HepG2 (cell line): Measurements from ENCODE around the gene MST1. TPM values are rescaled to one million over a fixed set of nuclear protein-coding genes. Genes with fewer than 3 reads are reported as not detected.
A peak's percentile ranks its signal among the peaks of the same experiment; 100 is the strongest.

Experiments used
- KDM5B ChIP-seq: sonication (generic); formaldehyde crosslinking; IDR thresholded peaks from 2 replicates; pipeline ENCODE4 v1.4.0; 2020; ENCODE audit warnings: missing genetic modification reagents, mild to moderate bottlenecking, borderline replicate concordance
- PHF21A ChIP-seq: sonication (generic); formaldehyde crosslinking; IDR thresholded peaks from 2 replicates; pipeline ENCODE4 v1.5.0; 2020; ENCODE audit warnings: mild to moderate bottlenecking, missing genetic modification reagents
- POLR2G ChIP-seq: fragments of 200-400 bp; formaldehyde crosslinking; IDR thresholded peaks from 2 replicates; pipeline ENCODE4 v1.6.1; 2018; ENCODE audit warnings: mild to moderate bottlenecking, low read depth, low read length, moderate library complexity
- TBX3 ChIP-seq: fragments of 450-650 bp; IDR thresholded peaks from 2 replicates; pipeline ENCODE4 v1.6.1; 2017; ENCODE audit warnings: antibody characterized with exemption, mild to moderate bottlenecking, inconsistent platforms, borderline replicate concordance
- YY1 ChIP-seq: IDR thresholded peaks from 2 replicates; pipeline ENCODE4 v1.6.1; 2011; ENCODE audit warnings: low read length, low read depth, moderate library complexity, mild to moderate bottlenecking; ENCODE audit not compliant: insufficient read depth, insufficient replicate concordance
- ZNF687 ChIP-seq: sonication (generic); formaldehyde crosslinking; IDR thresholded peaks from 2 replicates; pipeline ENCODE4 v1.5.1; 2020; ENCODE audit warnings: mild to moderate bottlenecking, missing genetic modification reagents, moderate library complexity
- ZNF850 ChIP-seq: sonication (generic); formaldehyde crosslinking; conservative IDR thresholded peaks from 2 replicates; pipeline ENCODE4 v1.9.0; 2021; ENCODE audit warnings: mild to moderate bottlenecking, missing genetic modification reagents
- polyA plus RNA-seq, 8 experiments: library from polyadenylated mRNA; depleted of rRNA in 3 of 8; stranded (reverse) in 7 of 8; unstranded in 1 of 8; fragments of >200 nt; fragmentation: Illumina TruSeq in 4 of 8; extraction: Trizol in 4 of 8; gene quantifications; 2 replicates each; pipeline versions ENCODE4 v1.2.1 to v1.2.3, GENCODE V29; 2011 to 2016; ENCODE audit warnings: low read depth in 4 of 8, missing spikeins in 1 of 8, mixed read lengths in 1 of 8; ENCODE audit not compliant: insufficient read depth in 1 of 8
- total RNA-seq, 5 experiments: library from RNA; depleted of rRNA; stranded (reverse); fragments of >200 nt; fragmentation: Illumina TruSeq; extraction: Trizol; gene quantifications; 2 replicates each; pipeline ENCODE4 v1.2.3, GENCODE V29; 2016; ENCODE audit warnings: low read depth in 1 of 5
- TF ChIP-seq, protein P1 (sequence below): sonication (generic); formaldehyde crosslinking; IDR thresholded peaks from 2 replicates; pipeline ENCODE4 v1.5.0; 2020; ENCODE audit warnings: missing genetic modification reagents

Gene MST1
- total and polyA plus RNA-seq, 2 of the 13 experiments (the other 11 are each of a cell fraction or from before 2014, with no cell fraction given) = 189 to 452 TPM

DNA sequence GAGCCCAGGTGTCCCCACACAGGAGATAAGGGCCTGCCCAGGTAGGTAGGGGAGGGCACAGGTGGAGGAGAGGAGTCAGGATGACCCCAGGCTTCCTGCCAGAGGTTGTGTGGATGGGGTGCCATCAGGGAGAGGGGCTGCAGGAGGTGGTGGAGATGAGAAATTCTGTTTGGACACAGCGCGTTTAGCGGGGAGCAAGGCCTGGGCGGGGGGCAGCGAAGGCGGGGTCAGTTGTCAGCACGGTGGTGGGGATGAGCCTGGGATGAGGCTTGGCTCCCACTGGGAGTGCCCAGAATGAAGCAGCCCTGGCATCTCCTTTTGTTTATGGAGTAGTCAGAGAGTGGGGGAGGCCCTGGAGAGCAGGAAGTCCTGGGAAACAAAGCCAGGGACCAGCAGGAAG lies 14.7 kb upstream of the MST1 start (continued):
- TF ChIP-seq, protein P1, sequence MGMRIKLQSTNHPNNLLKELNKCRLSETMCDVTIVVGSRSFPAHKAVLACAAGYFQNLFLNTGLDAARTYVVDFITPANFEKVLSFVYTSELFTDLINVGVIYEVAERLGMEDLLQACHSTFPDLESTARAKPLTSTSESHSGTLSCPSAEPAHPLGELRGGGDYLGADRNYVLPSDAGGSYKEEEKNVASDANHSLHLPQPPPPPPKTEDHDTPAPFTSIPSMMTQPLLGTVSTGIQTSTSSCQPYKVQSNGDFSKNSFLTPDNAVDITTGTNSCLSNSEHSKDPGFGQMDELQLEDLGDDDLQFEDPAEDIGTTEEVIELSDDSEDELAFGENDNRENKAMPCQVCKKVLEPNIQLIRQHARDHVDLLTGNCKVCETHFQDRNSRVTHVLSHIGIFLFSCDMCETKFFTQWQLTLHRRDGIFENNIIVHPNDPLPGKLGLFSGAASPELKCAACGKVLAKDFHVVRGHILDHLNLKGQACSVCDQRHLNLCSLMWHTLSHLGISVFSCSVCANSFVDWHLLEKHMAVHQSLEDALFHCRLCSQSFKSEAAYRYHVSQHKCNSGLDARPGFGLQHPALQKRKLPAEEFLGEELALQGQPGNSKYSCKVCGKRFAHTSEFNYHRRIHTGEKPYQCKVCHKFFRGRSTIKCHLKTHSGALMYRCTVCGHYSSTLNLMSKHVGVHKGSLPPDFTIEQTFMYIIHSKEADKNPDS (CRISPR knock-in tag) = no peak
- no peak for TF ChIP-seq PHF21A
- no peak for TF ChIP-seq ZNF850 (CRISPR knock-in tag)
- TF ChIP-seq YY1 = no peak
- 0 out of 2 replicates have a peak, but pooled peaks have one; percentile 8 for TF ChIP-seq KDM5B
- TF ChIP-seq ZNF687 (CRISPR knock-in tag) = no peak
- TF ChIP-seq TBX3 = no peak
- TF ChIP-seq POLR2G = 0 out of 2 replicates have a peak, but pooled peaks have one; percentile 29
